Neural cell (in vitro differentiated cells): Measurements from ENCODE around the gene FAM20C. TPM values are rescaled to one million over a fixed set of nuclear protein-coding genes. Genes with fewer than 3 reads are reported as not detected.

Experiments used
- H2AFZ ChIP-seq: fragments of 200-600, 300-800 bp; sonication (generic), shearing (Covaris generic); 2 replicates; pipeline ENCODE4 v1.6.0; 2014; ENCODE audit warnings: low read depth, mild to moderate bottlenecking, antibody characterized with exemption, low read length, moderate library complexity
- H3F3A ChIP-seq: fragments of 200-600 bp; shearing (Covaris generic); 2 replicates; pipeline ENCODE4 v1.6.1; 2016; ENCODE audit warnings: mild to moderate bottlenecking, moderate library complexity, mixed read lengths, antibody characterized with exemption, low read length; ENCODE audit not compliant: insufficient read depth, poor library complexity, severe bottlenecking
- H3K27ac ChIP-seq: fragments of 200-600, 300-800 bp; sonication (generic), shearing (Covaris generic); 2 replicates; pipeline ENCODE4 v1.5.1; 2014; ENCODE audit warnings: mild to moderate bottlenecking, low read length, moderate library complexity
- H3K27me3 ChIP-seq: fragments of 300-800, 200-600 bp; sonication (generic), shearing (Covaris generic); 2 replicates; pipeline ENCODE4 v1.6.0; 2014; ENCODE audit warnings: mild to moderate bottlenecking, low read depth, low read length, moderate library complexity; ENCODE audit not compliant: insufficient read depth
- H3K36me3 ChIP-seq: fragments of 300-800, 200-600 bp; sonication (generic), shearing (Covaris generic); 2 replicates; pipeline ENCODE4 v1.5.1; 2014; ENCODE audit warnings: mild to moderate bottlenecking, antibody characterized with exemption, low read length, moderate library complexity; ENCODE audit not compliant: insufficient read depth
- H3K4me2 ChIP-seq: fragments of 300-800, 200-600 bp; sonication (generic), shearing (Covaris generic); 2 replicates; pipeline ENCODE4 v1.6.0; 2014; ENCODE audit warnings: mild to moderate bottlenecking, low read length
- H3K4me3 ChIP-seq: fragments of 300-800, 200-600 bp; sonication (generic), shearing (Covaris generic); 2 replicates; pipeline ENCODE4 v1.5.1; 2014; ENCODE audit warnings: mild to moderate bottlenecking, low read length, moderate library complexity
- H3K79me2 ChIP-seq: fragments of 200-600 bp; shearing (Covaris generic); replicated peaks from 2 replicates; pipeline ENCODE4 v1.6.0; 2014; ENCODE audit warnings: mild to moderate bottlenecking, low read length, moderate library complexity; ENCODE audit not compliant: insufficient read depth
- H3K9ac ChIP-seq: fragments of 300-800, 200-600 bp; sonication (generic), shearing (Covaris generic); 2 replicates; pipeline ENCODE4 v1.6.1; 2016; ENCODE audit warnings: mild to moderate bottlenecking, low read length, mixed read lengths
- H3K9me2 ChIP-seq: fragments of 200-600 bp; shearing (Covaris generic); 2 replicates; pipeline ENCODE4 v1.6.1; 2016; ENCODE audit warnings: mild to moderate bottlenecking, low read length, mixed read lengths; ENCODE audit not compliant: insufficient read depth
- H3K9me3 ChIP-seq: fragments of 200-600, 300-800 bp; sonication (generic), shearing (Covaris generic); 2 replicates; pipeline ENCODE4 v1.6.1; 2016; ENCODE audit warnings: mild to moderate bottlenecking, mixed run types, low read length, moderate library complexity, mixed read lengths
- H4K20me1 ChIP-seq: fragments of 200-600 bp; shearing (Covaris generic); 2 replicates; pipeline ENCODE4 v1.6.1; 2016; ENCODE audit warnings: mild to moderate bottlenecking, mixed run types; ENCODE audit not compliant: insufficient read depth
- EP300 ChIP-seq: fragments of 450-650 bp; conservative IDR thresholded peaks from 2 replicates; pipeline ENCODE4 v1.6.1; 2014; ENCODE audit warnings: antibody characterized with exemption, mild to moderate bottlenecking, moderate library complexity; ENCODE audit not compliant: poor library complexity, severe bottlenecking
- EZH2 ChIP-seq: fragments of 200-600, 300-800 bp; shearing (Covaris generic), sonication (generic); IDR thresholded peaks from 2 replicates; pipeline ENCODE4 v1.6.1; 2014; ENCODE audit warnings: antibody characterized with exemption, low read length, borderline replicate concordance, mild to moderate bottlenecking; ENCODE audit not compliant: insufficient read depth, poor library complexity, severe bottlenecking
- MXI1 ChIP-seq: fragments of 450-650 bp; conservative IDR thresholded peaks from 2 replicates; pipeline ENCODE4 v1.6.1; 2014; ENCODE audit warnings: antibody characterized with exemption, mild to moderate bottlenecking; ENCODE audit not compliant: poor library complexity, severe bottlenecking
- POLR2AphosphoS5 ChIP-seq: IDR thresholded peaks from 2 replicates; pipeline ENCODE4 v1.6.1; 2012
- RAD21 ChIP-seq: fragments of 450-650 bp; conservative IDR thresholded peaks from 2 replicates; pipeline ENCODE4 v1.6.1; 2014; ENCODE audit warnings: antibody characterized with exemption, mild to moderate bottlenecking, moderate library complexity
- REST ChIP-seq: IDR thresholded peaks from 2 replicates; pipeline ENCODE4 v1.6.1; 2012; ENCODE audit warnings: borderline replicate concordance
- SMC3 ChIP-seq: fragments of 450-650 bp; conservative IDR thresholded peaks from 2 replicates; pipeline ENCODE4 v1.6.1; 2014; ENCODE audit warnings: antibody characterized with exemption, mild to moderate bottlenecking, moderate library complexity; ENCODE audit not compliant: poor library complexity
- TAF1 ChIP-seq: IDR thresholded peaks from 2 replicates; pipeline ENCODE4 v1.6.1; 2012; ENCODE audit warnings: low read depth
- polyA plus RNA-seq: library from polyadenylated mRNA; depleted of rRNA; stranded (reverse); fragments of >200 nt; gene quantifications from 2 replicates; pipeline ENCODE4 v1.2.3, GENCODE V29; 2014
- TF ChIP-seq, protein P1 (sequence below): fragments of 450-650 bp; IDR thresholded peaks from 2 replicates; pipeline ENCODE4 v1.5.1; 2014; ENCODE audit warnings: antibody characterized with exemption, mild to moderate bottlenecking, moderate library complexity; ENCODE audit not compliant: poor library complexity, severe bottlenecking

Gene FAM20C
- polyA plus RNA-seq, 1 donor from 2014 or later, result 22.7 TPM

DNA sequence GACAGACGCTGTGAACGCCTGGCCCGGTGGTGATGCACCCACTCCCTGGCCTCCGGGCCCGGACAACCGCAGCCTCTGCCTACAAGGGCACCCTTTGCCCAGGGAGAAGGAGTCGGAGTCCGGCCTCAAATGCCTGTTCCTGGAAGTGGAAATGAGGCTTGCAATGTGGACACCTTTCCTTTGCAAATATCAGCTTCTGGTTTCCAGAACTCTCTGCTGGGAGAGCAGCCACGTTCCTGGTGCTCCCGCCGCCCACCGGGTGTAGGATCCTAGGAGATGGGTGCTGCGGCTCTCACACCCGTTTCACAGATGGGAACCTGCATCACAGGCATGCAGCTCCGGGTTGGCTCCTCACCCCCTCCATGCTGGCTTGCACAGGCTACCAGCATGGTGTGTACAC lies 100.5 kb downstream of the FAM20C start:
- Histone ChIP-seq H3K9me3 (no peaks in the 10 kb centered on the region), H4K20me1 (no peaks in the 10 kb centered on the region), H3K27me3 (peaks cover 35% of the 10 kb centered on the region), H3K9ac (no peak overlapping the region), H3K4me2 (no peak overlapping the region), H2AFZ (no peak overlapping the region), H3K9me2 (no peaks in the 10 kb centered on the region), H3K36me3 (no peaks in the 10 kb centered on the region), H3K4me3 (no peak overlapping the region), H3K79me2 (no peaks in the 10 kb centered on the region), H3F3A (no peaks in the 10 kb centered on the region), H3K27ac (no peak overlapping the region)
- TF ChIP-seq RAD21, result no peak
- no peak for TF ChIP-seq MXI1

DNA sequence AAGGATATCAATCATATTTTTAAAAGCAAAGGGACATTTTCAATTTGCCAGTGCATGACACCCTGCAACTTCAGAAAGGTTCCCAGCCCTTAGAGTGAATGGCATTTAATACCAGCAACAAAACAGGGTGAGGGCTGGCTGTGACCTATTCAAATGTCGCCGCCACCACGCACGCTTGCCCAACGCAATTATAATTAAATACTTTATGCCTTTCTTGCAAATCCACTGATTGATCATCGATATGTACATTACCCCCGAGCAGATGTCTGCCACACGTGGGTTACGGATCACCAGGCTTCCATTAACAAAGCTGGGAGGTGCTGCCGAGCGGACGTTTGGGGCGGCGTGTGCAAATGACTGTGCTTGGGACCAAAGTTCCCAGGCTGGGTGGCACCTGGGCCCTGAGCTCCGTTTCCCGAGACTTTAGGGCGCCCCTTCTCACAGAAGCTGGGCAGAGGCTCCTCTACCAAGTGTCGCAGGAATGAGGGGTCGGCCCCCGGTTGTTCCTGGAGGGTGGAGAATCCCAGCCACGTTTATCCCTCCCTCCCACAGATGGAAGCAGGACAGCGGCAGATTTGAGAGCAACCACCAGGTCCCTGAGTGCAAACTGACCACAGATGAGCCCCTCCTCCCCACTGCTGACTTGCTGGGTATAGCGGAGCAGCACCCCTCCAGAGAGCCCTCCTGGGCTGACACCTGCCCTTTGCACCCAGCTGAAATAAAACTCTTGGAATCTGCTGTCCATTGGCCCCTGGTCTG lies 101.5 kb downstream of the FAM20C start:
- Histone ChIP-seq H2AFZ (no peak overlapping the region), H3K9me3 (no peaks in the 10 kb centered on the region), H3K36me3 (no peaks in the 10 kb centered on the region), H3K27ac (no peak overlapping the region), H3F3A (no peaks in the 10 kb centered on the region), H3K4me3 (no peak overlapping the region), H3K27me3 (peaks cover 31% of the 10 kb centered on the region), H3K4me2 (no peak overlapping the region), H3K9me2 (no peaks in the 10 kb centered on the region), H3K79me2 (no peaks in the 10 kb centered on the region), H3K9ac (no peak overlapping the region), H4K20me1 (no peaks in the 10 kb centered on the region)
- no peak for TF ChIP-seq MXI1
- TF ChIP-seq POLR2AphosphoS5, result no peak
- TF ChIP-seq TAF1, result no peak
- no peak for TF ChIP-seq EZH2
- no peak for TF ChIP-seq EP300
- no peak for TF ChIP-seq SMC3
- TF ChIP-seq, protein P1, sequence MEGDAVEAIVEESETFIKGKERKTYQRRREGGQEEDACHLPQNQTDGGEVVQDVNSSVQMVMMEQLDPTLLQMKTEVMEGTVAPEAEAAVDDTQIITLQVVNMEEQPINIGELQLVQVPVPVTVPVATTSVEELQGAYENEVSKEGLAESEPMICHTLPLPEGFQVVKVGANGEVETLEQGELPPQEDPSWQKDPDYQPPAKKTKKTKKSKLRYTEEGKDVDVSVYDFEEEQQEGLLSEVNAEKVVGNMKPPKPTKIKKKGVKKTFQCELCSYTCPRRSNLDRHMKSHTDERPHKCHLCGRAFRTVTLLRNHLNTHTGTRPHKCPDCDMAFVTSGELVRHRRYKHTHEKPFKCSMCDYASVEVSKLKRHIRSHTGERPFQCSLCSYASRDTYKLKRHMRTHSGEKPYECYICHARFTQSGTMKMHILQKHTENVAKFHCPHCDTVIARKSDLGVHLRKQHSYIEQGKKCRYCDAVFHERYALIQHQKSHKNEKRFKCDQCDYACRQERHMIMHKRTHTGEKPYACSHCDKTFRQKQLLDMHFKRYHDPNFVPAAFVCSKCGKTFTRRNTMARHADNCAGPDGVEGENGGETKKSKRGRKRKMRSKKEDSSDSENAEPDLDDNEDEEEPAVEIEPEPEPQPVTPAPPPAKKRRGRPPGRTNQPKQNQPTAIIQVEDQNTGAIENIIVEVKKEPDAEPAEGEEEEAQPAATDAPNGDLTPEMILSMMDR, result no peak
- TF ChIP-seq RAD21, result no peak

DNA sequence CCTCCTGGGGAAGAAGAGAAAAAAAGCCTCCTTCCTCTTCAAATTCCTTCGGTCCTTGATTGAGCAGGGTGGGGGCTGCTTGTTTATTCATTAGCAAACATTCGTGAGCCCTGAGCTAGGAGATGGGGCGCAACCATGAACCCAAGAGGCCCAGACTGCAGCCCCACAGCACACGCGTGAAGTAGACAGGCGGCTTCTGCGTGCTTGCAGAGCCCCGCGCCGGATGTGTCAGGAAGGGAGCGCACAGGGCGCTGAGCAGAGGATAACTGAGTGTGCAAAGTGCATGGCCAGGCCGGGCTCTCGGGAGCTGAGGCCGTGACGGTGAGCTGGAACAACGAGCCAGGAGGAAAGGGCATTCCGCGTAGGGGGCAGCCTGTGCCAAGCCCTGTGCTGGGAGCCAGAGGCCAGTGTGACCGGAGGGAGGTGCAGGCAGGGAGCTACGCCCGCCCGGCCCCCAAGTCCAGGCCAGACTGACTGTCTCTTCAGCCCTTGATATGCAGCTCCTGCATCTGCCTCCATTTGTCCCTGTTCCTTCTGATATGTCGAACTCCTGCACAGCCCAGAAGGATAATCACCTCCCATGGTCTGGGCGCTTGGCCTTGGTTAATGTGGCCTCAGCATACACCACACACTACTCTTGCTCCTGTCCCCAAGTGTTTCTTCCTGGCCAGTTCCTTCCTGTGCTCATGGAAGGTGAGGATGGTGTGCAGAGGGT lies 102.2 kb downstream of the FAM20C start:
- TF ChIP-seq, protein P1, result no peak
- TF ChIP-seq REST (no peak), SMC3 (no peak)

More for the DNA sequence above, 102.2 kb downstream of the FAM20C start:
- Histone ChIP-seq H3K4me2 (no peak overlapping the region), H3K79me2 (no peaks in the 10 kb centered on the region), H3K9ac (no peak overlapping the region), H4K20me1 (no peaks in the 10 kb centered on the region), H3F3A (no peaks in the 10 kb centered on the region), H3K27ac (no peak overlapping the region), H3K36me3 (no peaks in the 10 kb centered on the region), H3K9me3 (no peaks in the 10 kb centered on the region), H3K9me2 (no peaks in the 10 kb centered on the region), H3K4me3 (no peak overlapping the region), H2AFZ (no peak overlapping the region), H3K27me3 (peaks cover 24% of the 10 kb centered on the region)
